Measurements from ENCODE around the gene ZNF335.
"Not testable (repeated sequence)": the region's sequence is repeated elsewhere in the genome, so short reads cannot be mapped to it uniquely, and the experiment has no call there.

ZNF335 gene

GRCh38 chr20:46000262-46000996 is 28.4 kb upstream of the ZNF335 start:
- no peak for DNase-seq (ENCODE audit: low spot score)

- no peak for DNase-seq (ENCODE audit: low spot score)
Observed at GRCh38 chr20:45999557-46000261, 27.7 kb upstream of the ZNF335 start.

DNA sequence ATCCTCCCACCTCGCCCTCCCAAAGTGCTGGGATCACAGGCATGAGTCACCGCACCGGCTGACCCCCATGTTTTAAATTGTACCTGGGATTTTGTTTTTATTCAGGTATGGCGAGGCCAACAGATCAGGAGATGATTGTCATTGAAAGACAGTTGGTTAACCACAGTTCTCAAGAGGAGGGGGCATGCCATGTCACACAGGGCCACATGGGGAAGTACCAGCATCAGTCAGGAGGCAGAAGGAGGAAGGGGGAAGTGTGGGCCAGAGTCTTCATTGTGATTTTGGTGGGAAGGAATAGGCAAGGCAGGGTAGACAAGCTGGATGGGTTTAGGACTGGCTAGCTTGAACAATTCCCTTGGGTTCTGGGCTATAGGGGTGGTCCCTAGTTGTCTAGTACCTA is 26.8 kb upstream of the ZNF335 start:
- DNase-seq (ENCODE audit: low spot score): no peak

- DNase-seq (ENCODE audit: low spot score): no peak
Observed at GRCh38 chr20:45998337-45998736, 26.3 kb upstream of the ZNF335 start.

DNA sequence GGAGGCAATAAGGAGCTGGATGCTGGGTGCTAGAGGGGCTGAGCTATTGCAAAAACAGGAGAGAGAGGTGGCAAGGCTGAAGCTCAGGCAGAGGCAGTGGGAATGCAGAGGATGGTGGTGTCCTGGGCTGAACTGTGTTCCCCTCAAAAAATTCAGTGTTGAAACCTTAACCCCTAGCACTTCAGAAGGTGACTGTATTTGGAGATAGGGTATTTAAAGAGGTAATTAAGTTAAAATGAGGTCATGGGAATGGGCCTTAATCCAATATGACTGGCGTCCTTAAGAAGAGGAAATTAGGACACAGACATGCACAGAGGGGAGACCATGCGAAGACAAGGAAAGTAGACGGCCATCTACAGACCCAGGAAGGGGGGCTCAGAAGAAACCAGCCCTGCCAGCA is 25.2 kb upstream of the ZNF335 start:
- no peak for DNase-seq (ENCODE audit: low spot score)

DNA sequence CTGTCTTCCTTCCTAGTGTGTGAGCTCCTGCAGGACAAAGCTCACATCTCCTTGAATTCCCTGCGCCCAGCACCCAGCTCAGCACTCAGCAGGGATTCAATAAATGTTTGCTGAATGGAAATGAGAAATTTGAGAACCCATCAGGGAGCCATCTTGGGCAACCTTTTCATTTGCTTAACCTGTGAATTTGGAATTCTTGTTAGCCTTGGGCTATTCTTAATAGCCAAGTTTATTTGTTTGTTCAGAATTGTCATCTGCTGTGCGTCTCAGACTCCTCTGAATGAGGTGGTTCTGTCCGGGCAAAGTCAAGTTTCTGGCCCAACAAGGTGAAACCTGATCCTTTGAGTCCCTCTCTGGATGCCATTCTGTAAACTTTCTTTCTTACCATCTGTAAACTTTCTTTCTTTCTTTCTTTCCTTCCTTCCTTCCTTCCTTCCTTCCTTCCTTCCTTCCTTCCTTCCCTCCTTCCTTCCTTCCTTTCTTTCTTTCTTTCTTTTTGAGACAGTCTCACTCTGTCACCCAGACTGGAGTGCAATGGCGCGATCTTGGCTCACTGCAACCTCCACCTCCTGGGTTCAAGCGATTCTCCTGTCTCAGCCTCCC is 23.6 kb upstream of the ZNF335 start:
- DNase-seq (ENCODE audit: low spot score): not testable (repeated sequence)

DNA sequence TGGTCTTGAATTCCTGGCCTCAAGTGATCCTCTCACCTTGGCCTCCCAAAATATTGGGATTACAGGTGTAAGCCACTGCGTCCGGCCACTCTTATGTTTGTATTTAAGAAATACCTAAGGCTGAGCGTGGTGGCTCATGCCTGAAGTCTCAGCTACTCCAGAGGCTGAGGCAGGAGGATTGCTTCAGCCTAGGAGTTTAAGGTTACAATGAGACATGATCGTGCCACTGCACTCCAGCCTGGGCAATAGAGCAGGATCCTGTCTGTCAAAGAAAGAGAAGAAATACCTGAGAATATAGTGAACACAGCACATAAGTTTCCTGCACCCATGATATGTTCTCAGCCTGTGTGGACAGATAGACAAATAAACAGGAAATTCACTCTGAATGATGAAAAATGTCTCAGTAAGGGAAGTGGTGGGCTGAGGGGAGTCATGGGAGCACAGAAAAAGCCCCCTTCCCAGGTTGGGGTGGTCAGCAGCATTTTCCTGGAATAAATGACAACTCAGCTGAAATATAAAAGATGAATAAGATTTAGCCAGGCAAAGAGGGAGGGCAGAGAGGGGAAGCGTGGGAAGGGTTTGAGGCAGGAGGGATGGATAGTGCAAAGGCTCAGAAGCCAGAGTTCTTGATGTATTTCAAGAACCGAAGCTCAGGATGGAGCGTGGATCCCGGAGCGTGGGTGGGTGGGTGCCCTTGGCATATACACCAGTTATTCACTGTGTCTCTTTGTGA is 22.9 kb upstream of the ZNF335 start:
- no peak for DNase-seq (ENCODE audit: low spot score)

DNA sequence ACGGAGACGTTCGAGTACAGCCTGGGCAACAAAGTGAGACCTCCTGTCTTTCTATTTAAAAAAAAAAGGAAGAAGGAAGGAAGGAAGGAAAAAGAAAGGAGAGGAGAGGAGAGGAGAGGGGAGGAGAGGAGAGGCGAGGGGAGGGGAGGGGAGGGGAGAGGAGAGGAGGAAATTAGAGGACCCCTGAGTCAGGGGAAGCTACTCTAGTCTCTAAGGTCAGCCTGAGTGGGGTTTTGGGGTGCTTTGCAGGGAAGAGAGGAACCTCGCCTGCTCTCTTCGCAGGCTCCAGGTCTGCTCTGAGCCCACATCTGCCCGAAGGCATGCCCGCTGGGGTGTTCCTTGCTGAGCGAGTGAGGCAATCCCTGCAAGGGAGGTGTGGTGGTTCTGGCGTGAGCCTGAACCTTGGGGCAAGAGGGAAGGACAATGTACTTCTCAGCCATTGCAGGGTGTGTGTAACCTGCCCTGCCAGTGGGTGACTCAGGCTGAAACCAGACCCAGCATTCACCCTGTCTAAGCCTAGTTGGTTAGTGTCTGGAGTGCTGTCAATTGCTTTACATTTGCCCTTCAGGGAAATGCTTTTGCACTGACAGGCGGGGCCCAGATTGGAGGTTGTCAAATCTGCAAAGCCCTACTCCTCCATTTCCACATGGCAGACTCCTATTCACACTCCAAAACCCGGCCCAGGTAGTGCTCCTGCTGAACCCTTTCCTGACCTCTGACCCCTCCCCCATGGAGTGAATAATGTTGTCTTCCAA is 21.4 kb upstream of the ZNF335 start:
- no peak for DNase-seq (ENCODE audit: low spot score)

- DNase-seq (ENCODE audit: low spot score): no peak
Observed at GRCh38 chr20:45991616-45992015, 19.6 kb upstream of the ZNF335 start.

DNA sequence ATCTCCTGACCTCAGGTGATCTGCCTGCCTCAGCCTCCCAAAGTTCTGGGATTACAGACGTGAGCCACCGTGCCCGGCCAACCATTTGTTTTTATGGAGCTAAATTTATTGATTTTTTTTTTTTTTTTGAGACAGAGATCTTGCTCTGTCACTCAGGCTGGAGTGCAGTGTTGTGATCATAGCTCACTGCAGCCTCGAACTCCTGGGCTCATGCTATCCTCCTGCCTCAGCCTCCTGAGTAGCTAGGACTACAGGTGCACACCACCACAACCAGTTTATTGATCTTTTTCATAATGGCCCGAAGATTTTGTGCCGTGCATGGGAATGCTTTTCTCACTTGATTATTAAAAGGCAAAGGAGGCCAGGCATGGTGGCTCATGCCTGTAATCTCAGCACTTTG is 16.8 kb upstream of the ZNF335 start:
- DNase-seq (ENCODE audit: low spot score): not testable (repeated sequence)

- DNase-seq (ENCODE audit: low spot score): peak; percentile 83
Observed at GRCh38 chr20:45987108-45987780, 15.2 kb upstream of the ZNF335 start.

DNA sequence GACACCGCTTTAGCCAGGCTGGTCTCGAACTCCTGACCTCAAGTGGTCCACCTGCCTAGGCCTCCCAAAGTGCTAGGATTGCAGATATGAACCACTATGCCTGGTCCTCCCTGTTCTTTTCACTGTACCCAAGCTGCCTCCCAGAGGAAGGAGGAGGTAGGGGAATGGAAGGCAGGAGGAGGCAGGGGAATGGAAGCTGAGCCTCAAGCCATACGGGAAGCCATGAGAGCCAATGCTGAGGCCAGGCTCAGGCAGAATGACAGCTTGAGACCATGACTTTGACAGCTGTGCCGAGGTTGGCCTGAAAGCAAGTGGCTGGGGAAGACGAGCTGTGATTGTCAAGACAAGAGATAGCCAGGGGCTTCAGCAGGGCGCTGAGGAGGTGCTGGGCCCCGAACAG is 13.6 kb upstream of the ZNF335 start:
- no peak for DNase-seq (ENCODE audit: low spot score)

GRCh38 chr20:45983279-45983743 is 11.3 kb upstream of the ZNF335 start:
- no peak for DNase-seq (ENCODE audit: low spot score)

- DNase-seq (ENCODE audit: low spot score): no peak
Observed at GRCh38 chr20:45981261-45981660, 9.3 kb upstream of the ZNF335 start.

- DNase-seq (ENCODE audit: low spot score): no peak
Observed at GRCh38 chr20:45976086-45976485, 4.1 kb upstream of the ZNF335 start.

DNA sequence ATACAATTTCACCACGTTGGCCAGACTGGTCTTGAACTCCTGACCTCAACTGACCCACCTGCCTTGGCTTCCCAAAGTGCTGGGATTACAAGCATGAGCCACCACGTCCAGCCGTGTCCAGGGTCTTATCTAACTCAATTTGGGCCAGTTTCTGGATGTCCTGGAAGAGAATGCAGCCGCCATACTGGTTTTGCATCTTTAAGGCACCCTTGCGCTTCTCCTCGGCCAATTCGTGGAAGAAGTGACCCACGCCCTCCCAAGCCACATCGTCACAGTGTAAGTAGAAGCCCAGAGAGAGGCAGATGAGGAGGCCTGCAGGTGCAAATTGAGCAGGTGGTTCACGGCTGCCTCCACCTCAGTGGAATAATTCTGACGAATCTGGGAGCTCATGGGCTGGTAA is 3.7 kb upstream of the ZNF335 start:
- no peak for DNase-seq (ENCODE audit: low spot score)

- DNase-seq (ENCODE audit: low spot score): no peak
Observed at GRCh38 chr20:45974896-45975565, 3.0 kb upstream of the ZNF335 start.

- DNase-seq (ENCODE audit: low spot score): no peak
Observed at GRCh38 chr20:45972500-45973183, 639 bp upstream of the ZNF335 start.

GRCh38 chr20:45971425-45971674 is 653 bp downstream of the ZNF335 start:
- no peak for DNase-seq (ENCODE audit: low spot score)

All from germinal center (tissue), 1 donor.